Right lobe of liver (tissue), 6 donors: Measurements from ENCODE around the gene FBXO27. TPM values are rescaled to one million over a fixed set of nuclear protein-coding genes. Genes with fewer than 3 reads are reported as not detected.

ENCODE experiments used
- ATAC-seq, 4 donors: fragments of 200-7000 bp; cut with Tn5 transposase; one replicate each; pipeline ENCODE4 v1.9.1; 2020; ENCODE audit warnings: mild to moderate bottlenecking in 4 of 4, moderate library complexity in 4 of 4
- DNase-seq, 3 donors: peaks; one replicate each; pipeline ENCODE4 v3.0.0-alpha.2; 2020
- H3K27ac ChIP-seq, 3 donors: fragments of 200-600 bp; one replicate each; pipeline ENCODE4 v1.8.0; 2022
- H3K27me3 ChIP-seq, 2 donors: fragments of 200-600 bp; one replicate each; pipeline ENCODE4 v1.8.0; 2022
- H3K36me3 ChIP-seq, 4 donors: fragments of 200-600 bp; sonication (generic) in 1 of 4; one replicate each; pipeline versions ENCODE4 v1.5.1 to v1.8.0; 2017 to 2022; ENCODE audit warnings: control low read depth in 1 of 4
- H3K4me1 ChIP-seq, 4 donors: fragments of 200-600 bp; sonication (generic) in 1 of 4; one replicate each; pipeline versions ENCODE4 v1.5.1 to v1.8.0; 2017 to 2022; ENCODE audit warnings: control low read depth in 1 of 4
- H3K4me3 ChIP-seq, 3 donors: fragments of 200-600 bp; one replicate each; pipeline ENCODE4 v1.8.0; 2022
- H3K9me3 ChIP-seq, 4 donors: fragments of 200-600 bp; sonication (generic) in 1 of 4; one replicate each; pipeline versions ENCODE4 v1.5.1 to v1.8.0; 2017 to 2022; ENCODE audit warnings: control low read depth in 1 of 4
- POLR2A ChIP-seq: fragments of 450-650 bp; IDR thresholded peaks from one replicate; pipeline ENCODE4 v1.6.1; 2017; ENCODE audit warnings: antibody characterized with exemption, mild to moderate bottlenecking
- WGBS: methylation state at CpG from one replicate; pipeline ENCODE4 v1.1.6; 2018; ENCODE audit warnings: low coverage, low lambda C conversion rate; ENCODE audit not compliant: insufficient coverage; ENCODE audit errors: missing lambda C conversion rate; 5-methylcytosine and 5-hydroxymethylcytosine counted together
- intact Hi-C, 2 donors: fragments of 100-400 bp; cut with DNase I; formaldehyde crosslinking; loops; one replicate each; pipeline versions ENCODE4 v1.11.2 to v1.14.1; 2022
- total RNA-seq, 6 experiments: library from RNA; depleted of rRNA in 2 of 6; stranded (reverse); fragments of >200 nt in 2 of 6; fragmentation: NEBNext Ultra II Directional in 3 of 6; extraction: Animal tissue kit (Norgen Biotek cat#: 25700) in 3 of 6; gene quantifications; one replicate each; pipeline versions ENCODE4 v1.1.0 to v1.2.4, GENCODE V29; 2016 to 2023
- TF ChIP-seq, protein P1 (sequence below), 4 donors: fragments of 200-600 bp in 3 of 4; fragments of 450-650 bp in 1 of 4; IDR thresholded peaks; one replicate each; pipeline versions ENCODE4 v1.5.1 to v1.8.0; 2016 to 2022; ENCODE audit warnings: antibody characterized with exemption in 4 of 4, mild to moderate bottlenecking in 2 of 4
- donor health status: DM: no; HTN: yes; CAD: no.
- donor health status: DM: no; HTN: no; CAD: no.
- donor health status: DM: no; HTN: no; CAD: no.
- donor health status: DM: no; HTN: yes; CAD: no.
- donor health status: DM: no; HTN: yes; CAD: no.

Gene FBXO27
- total RNA-seq, 6 experiments from 2014 or later: 3.7 to 15.5 (median 7.6) TPM

DNA sequence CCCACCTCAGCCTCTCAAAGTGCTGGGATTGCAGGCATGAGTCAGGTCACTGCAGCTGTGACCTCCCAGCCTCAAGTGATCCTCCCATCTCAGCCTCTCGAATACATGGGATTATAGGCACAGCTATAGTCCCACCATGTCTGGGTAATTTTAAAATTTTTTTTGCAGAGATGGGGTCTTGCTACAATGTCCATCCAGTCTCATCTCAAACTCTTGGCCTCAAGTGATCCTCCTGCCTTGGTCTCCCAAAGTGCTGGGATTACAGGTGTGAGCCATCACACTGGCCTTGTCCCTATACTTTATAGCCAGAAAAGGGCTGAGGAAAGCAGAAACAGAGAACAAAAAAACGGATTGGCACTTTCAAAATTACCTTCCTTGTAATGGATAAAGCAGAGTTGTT is 4.8 kb upstream of the FBXO27 start:
- DNase-seq: no peak
- no peak overlapping the region for H3K4me3 ChIP-seq
- WGBS: 40% methylated on average over 2 of the region's 2 CpGs
- no peak overlapping the region for H3K27ac ChIP-seq
- TF ChIP-seq, protein P1, sequence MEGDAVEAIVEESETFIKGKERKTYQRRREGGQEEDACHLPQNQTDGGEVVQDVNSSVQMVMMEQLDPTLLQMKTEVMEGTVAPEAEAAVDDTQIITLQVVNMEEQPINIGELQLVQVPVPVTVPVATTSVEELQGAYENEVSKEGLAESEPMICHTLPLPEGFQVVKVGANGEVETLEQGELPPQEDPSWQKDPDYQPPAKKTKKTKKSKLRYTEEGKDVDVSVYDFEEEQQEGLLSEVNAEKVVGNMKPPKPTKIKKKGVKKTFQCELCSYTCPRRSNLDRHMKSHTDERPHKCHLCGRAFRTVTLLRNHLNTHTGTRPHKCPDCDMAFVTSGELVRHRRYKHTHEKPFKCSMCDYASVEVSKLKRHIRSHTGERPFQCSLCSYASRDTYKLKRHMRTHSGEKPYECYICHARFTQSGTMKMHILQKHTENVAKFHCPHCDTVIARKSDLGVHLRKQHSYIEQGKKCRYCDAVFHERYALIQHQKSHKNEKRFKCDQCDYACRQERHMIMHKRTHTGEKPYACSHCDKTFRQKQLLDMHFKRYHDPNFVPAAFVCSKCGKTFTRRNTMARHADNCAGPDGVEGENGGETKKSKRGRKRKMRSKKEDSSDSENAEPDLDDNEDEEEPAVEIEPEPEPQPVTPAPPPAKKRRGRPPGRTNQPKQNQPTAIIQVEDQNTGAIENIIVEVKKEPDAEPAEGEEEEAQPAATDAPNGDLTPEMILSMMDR (IDR thresholded peaks at IDR 0.05): no peak
- no peaks in the 10 kb centered on the region for H3K36me3 ChIP-seq
- H3K27me3 ChIP-seq: no peaks in the 10 kb centered on the region
- ATAC-seq: no peak
- peaks cover 0 to 6% (median 2%) of the 10 kb centered on the region in 4 donors for H3K4me1 ChIP-seq
- no peaks in the 10 kb centered on the region for H3K9me3 ChIP-seq
- intact Hi-C loops: loop anchor here in 1 of 2 donors (5.0 kb wide), 1 partner anchor 75 kb away; no protein-coding TSS in a partner anchor

DNA sequence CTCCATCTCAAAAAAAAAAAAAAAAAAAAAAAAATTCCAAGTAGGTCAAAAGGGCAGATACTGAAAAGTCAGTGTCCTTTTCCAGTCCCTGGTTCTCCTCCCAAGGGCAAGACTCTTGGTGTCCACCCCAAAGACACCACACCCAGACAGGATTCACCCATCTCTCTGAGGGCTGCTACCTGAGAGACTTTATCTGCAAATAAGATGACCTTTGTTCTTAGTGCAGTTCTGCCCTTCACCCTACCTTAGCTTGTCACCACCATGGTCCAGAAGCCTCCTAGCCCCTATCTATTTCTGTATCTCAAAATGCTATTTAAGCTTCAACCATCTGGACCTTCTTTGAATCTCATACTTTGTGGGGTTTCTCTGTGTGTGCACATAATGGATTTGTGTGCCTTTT is 4.2 kb upstream of the FBXO27 start:
- Histone ChIP-seq H3K9me3 (no peaks in the 10 kb centered on the region), H3K27me3 (no peaks in the 10 kb centered on the region), H3K4me1 (peaks cover 0 to 6% (median 2%) of the 10 kb centered on the region in 4 donors), H3K4me3 (no peak overlapping the region), H3K36me3 (no peaks in the 10 kb centered on the region), H3K27ac (no peak overlapping the region)
- intact Hi-C loops: loop anchor here in 1 of 2 donors (5.0 kb wide), 1 partner anchor 74 kb away; no protein-coding TSS in a partner anchor
- no peak for TF ChIP-seq POLR2A
- TF ChIP-seq, protein P1 (IDR thresholded peaks at IDR 0.05): no peak
- no peak for DNase-seq
- no peak for ATAC-seq

DNA sequence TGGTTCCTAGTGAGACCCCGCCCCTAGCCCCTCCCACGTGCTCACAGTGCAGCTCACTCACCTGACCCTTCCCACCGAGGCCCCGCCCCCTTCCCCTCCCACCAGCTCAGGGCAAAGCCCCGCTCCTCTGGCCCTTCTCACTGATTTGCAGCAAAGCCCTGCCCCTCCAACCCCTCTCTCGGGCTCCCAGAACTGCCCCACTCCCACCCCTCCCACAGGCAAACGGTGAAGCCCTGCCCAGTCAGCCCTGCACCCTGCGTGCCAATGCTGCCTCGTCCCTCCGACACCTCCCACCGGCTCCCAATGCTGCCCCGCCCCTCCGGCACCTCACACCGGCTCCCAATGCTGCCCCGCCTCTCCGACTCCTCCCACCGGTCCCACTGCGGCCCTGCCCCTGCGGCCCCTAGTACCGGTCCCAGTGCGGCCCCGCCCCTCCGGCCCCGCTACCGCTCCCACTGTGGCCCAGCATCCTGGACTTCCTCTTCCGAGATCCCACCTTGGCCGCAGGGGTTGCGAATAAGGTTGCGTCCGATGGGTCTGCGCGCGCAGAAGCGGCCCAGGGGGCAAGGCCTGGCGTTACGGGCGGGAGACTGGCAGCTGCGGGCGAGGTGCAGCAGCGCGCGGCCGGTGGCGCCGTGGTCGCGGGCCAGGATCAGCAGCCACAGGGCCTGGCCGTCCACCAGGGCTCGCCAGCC is 834 bp downstream of the FBXO27 start:
- WGBS: 2% methylated on average over 23 of the region's 49 CpGs
- intact Hi-C loops: no loop called here
- Histone ChIP-seq H3K9me3 (no peaks in the 10 kb centered on the region), H3K4me1 (peaks cover 0 to 16% (median 2%) of the 10 kb centered on the region in 4 donors), H3K36me3 (no peaks in the 10 kb centered on the region), H3K27ac (peak overlapping the region in 2 of 3 donors; percentile 59 to 70), H3K27me3 (no peaks in the 10 kb centered on the region), H3K4me3 (peak overlapping the region; percentile 64 to 77 (median 67))
- TF ChIP-seq, protein P1 (IDR thresholded peaks at IDR 0.05): no peak
- peak; percentile 37 for TF ChIP-seq POLR2A
- DNase-seq: peak; percentile 98 to 100 (median 99)
- peak; percentile 93 to 96 (median 94) for ATAC-seq

DNA sequence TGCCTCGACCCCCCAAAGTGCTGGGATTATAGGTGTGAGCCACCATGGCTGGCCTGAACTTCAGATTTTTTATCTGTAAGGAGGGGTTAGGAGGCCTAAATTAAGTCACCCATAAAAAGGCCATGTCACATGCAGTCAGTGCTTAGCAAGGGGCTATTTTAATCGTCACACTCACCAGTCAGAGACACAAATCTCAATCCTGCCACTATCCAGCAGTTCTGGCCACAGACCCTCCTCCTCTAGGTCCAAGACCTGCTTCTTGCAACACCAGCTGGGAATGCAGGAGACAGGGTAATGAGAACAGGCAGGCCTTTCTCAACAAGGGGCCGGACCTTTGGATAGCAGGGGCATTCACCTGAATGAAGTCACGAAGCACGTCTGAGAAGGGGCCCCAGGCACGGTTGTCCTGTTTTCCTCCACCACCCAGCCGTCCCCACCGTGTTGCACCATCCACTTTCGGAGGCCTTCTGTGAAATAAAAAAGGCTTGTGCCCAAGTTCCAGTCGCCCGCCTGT is 1.4 kb downstream of the FBXO27 start:
- TF ChIP-seq POLR2A: peak; percentile 60
- TF ChIP-seq, protein P1 (IDR thresholded peaks at IDR 0.05): no peak
- peaks cover 0 to 16% (median 2%) of the 10 kb centered on the region in 4 donors for H3K4me1 ChIP-seq
- H3K36me3 ChIP-seq: no peaks in the 10 kb centered on the region
- intact Hi-C loops: no loop called here
- peak overlapping the region in 2 of 3 donors; percentile 59 to 70 for H3K27ac ChIP-seq
- DNase-seq (no peak), ATAC-seq (no peak)
- 23% methylated on average over 3 of the region's 11 CpGs for WGBS
- H3K9me3 ChIP-seq: no peaks in the 10 kb centered on the region
- H3K4me3 ChIP-seq: peak overlapping the region; percentile 20 to 77 (median 36)
- H3K27me3 ChIP-seq: no peaks in the 10 kb centered on the region
